Measurements from ENCODE around the gene CDK14.
A peak's percentile ranks its signal among the peaks of the same experiment; 100 is the strongest.

Gene CDK14

DNA sequence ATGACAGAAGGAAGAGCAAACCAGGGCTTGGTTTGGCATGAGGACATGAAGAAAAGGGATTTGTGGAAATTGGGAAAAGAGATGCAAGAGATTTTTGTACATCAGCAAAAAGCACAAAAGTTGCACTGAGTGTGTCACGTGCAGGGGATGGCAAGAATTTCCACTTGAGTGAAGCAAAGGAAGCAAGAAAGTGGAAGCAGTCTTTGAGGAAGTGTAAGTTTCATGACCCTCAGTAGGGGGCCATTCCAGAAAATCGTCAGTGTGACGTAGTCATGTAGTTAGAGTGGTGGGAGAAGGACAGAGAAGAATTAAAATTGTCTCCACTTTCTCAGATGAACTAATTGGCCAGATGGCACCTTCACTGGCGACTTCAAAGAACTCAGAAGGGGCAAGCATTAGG, 544.9 kb downstream of the CDK14 start:
- Histone ChIP-seq H3K27me3 (ENCODE audit: low read depth, low read length) (no peaks in the 10 kb centered on the region), H3K27ac (ENCODE audit: low read length) (no peak overlapping the region), H3K36me3 (replicated peaks; ENCODE audit: low read depth, low read length) (no peaks in the 10 kb centered on the region), H3K9ac (ENCODE audit: low read length) (no peak overlapping the region), H4K20me1 (ENCODE audit: insufficient read depth, low read length) (no peaks in the 10 kb centered on the region), H3K9me3 (ENCODE audit: insufficient read depth, low read length) (no peaks in the 10 kb centered on the region), H3K79me2 (ENCODE audit: low read length) (no peaks in the 10 kb centered on the region), H2AFZ (ENCODE audit: low read depth, low read length) (no peak overlapping the region), H3K4me2 (ENCODE audit: low read length) (peak overlapping the region; percentile 39), H3K4me3 (ENCODE audit: low read length) (peak overlapping the region; percentile 13; the same call in 1 of the 2 replicates), H3K4me1 (ENCODE audit: low read length) (peaks cover 21% of the 10 kb centered on the region)
- TF ChIP-seq, protein P1, sequence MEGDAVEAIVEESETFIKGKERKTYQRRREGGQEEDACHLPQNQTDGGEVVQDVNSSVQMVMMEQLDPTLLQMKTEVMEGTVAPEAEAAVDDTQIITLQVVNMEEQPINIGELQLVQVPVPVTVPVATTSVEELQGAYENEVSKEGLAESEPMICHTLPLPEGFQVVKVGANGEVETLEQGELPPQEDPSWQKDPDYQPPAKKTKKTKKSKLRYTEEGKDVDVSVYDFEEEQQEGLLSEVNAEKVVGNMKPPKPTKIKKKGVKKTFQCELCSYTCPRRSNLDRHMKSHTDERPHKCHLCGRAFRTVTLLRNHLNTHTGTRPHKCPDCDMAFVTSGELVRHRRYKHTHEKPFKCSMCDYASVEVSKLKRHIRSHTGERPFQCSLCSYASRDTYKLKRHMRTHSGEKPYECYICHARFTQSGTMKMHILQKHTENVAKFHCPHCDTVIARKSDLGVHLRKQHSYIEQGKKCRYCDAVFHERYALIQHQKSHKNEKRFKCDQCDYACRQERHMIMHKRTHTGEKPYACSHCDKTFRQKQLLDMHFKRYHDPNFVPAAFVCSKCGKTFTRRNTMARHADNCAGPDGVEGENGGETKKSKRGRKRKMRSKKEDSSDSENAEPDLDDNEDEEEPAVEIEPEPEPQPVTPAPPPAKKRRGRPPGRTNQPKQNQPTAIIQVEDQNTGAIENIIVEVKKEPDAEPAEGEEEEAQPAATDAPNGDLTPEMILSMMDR (IDR thresholded peaks at IDR 0.05; ENCODE audit: low read depth, low read length): no peak
- no peak for TF ChIP-seq EZH2phosphoT487 (IDR thresholded peaks at IDR 0.05; ENCODE audit: low read depth)

DNA sequence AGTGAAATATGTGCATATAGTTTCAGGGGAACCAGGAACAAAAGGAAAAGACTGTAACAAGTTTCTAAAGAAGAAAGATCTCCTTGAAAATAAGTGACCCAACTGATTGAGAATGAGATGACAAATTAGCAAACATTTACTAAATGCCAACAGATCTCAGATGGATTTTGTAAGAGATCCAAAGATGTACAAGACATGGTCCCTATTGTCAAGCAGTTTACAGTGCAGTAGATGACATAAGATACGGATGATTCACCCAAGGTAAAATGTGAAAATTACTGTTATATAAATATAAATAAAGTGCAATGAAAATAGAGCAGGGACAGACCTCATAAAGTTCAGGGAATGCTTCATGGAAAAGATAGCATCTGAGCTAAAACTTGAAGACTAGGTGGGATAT, 546.6 kb downstream of the CDK14 start:
- Histone ChIP-seq H3K9me3 (ENCODE audit: insufficient read depth, low read length) (no peaks in the 10 kb centered on the region), H3K27me3 (ENCODE audit: low read depth, low read length) (no peaks in the 10 kb centered on the region)
- TF ChIP-seq, protein P1 (IDR thresholded peaks at IDR 0.05; ENCODE audit: low read depth, low read length): no peak
- no peak for TF ChIP-seq EZH2phosphoT487 (IDR thresholded peaks at IDR 0.05; ENCODE audit: low read depth)

DNA sequence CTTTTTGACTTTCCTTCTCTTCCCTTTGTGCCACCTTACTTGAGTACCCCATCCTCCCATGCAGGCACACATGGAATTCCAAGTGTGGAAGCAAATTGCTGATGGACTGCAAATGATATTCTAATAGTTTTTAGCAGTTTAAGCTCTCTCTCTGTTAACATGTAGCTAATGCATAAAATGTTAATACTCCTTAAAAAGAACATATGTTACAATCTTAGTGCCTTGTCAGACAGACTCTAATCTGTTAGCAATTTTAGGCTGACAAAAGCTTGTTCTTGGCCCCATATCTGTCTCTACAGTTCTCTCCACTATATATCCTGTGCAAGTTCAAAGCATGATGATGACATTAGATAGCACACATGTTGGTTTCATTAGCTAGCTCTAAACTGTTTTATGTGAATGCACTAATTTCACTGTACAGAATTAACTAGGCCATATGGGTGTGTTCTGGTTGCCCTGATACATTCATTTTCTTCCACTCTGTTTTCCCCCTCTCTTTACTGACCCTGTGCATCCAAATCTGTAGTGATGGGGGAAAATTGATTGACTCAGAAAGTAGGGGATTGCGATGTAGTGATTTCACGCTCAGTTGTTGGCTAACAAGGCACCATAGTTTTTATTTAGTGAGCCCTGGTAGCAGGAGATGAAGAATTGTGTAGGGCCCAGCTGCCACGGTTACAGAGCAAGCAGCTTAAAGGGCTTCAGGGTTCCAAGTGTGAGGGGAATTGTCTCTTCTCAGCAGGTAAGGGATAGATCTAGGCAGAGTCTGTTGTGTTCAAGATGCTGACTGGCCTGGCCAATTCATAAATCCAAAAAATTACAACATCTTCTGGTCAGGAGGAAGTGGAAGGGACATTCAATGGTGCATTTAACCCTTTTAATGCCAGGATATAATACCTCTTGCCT, 553.5 kb downstream of the CDK14 start:
- Histone ChIP-seq H3K4me3 (ENCODE audit: low read length) (no peak overlapping the region), H2AFZ (ENCODE audit: low read depth, low read length) (no peak overlapping the region), H3K9ac (ENCODE audit: low read length) (no peak overlapping the region), H3K79me2 (ENCODE audit: low read length) (no peaks in the 10 kb centered on the region), H3K9me3 (ENCODE audit: insufficient read depth, low read length) (no peaks in the 10 kb centered on the region), H3K4me2 (ENCODE audit: low read length) (no peak overlapping the region), H4K20me1 (ENCODE audit: insufficient read depth, low read length) (no peaks in the 10 kb centered on the region), H3K27me3 (ENCODE audit: low read depth, low read length) (no peaks in the 10 kb centered on the region), H3K36me3 (replicated peaks; ENCODE audit: low read depth, low read length) (no peaks in the 10 kb centered on the region), H3K27ac (ENCODE audit: low read length) (no peak overlapping the region), H3K4me1 (ENCODE audit: low read length) (no peaks in the 10 kb centered on the region)
- TF ChIP-seq, protein P1 (IDR thresholded peaks at IDR 0.05; ENCODE audit: low read depth, low read length): no peak
- TF ChIP-seq EZH2phosphoT487 (IDR thresholded peaks at IDR 0.05; ENCODE audit: low read depth): no peak

More for the DNA sequence above, 546.6 kb downstream of the CDK14 start:
- Histone ChIP-seq H3K4me3 (ENCODE audit: low read length) (no peak overlapping the region), H3K79me2 (ENCODE audit: low read length) (no peaks in the 10 kb centered on the region), H2AFZ (ENCODE audit: low read depth, low read length) (no peak overlapping the region), H3K4me2 (ENCODE audit: low read length) (no peak overlapping the region), H3K36me3 (replicated peaks; ENCODE audit: low read depth, low read length) (no peaks in the 10 kb centered on the region), H4K20me1 (ENCODE audit: insufficient read depth, low read length) (no peaks in the 10 kb centered on the region), H3K9ac (ENCODE audit: low read length) (no peak overlapping the region), H3K4me1 (ENCODE audit: low read length) (peaks cover 14% of the 10 kb centered on the region), H3K27ac (ENCODE audit: low read length) (no peak overlapping the region)

DNA sequence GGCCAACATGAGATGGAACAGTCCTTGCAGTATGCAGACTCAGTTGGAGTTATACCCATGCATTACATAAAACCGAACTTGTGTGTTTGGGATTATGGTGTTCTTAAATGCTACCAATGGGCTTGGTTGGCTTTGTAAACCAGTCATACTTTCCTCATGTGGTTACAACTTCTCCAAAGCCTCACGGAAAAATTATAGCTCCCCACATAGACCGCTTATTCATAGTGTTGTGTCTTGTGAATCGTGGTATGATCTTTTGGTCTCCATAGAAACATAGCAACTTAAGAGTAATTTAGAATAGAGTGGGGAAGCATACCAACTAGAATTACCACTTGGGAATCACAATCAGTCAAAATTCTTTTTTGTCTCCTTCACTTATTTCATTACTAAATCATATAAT, 555.8 kb downstream of the CDK14 start:
- no peaks in the 10 kb centered on the region for H4K20me1 ChIP-seq (ENCODE audit: insufficient read depth, low read length)
- no peak overlapping the region for H3K9ac ChIP-seq (ENCODE audit: low read length)
- no peak overlapping the region for H3K27ac ChIP-seq (ENCODE audit: low read length)
- no peaks in the 10 kb centered on the region for H3K4me1 ChIP-seq (ENCODE audit: low read length)
- no peaks in the 10 kb centered on the region for H3K36me3 ChIP-seq (replicated peaks; ENCODE audit: low read depth, low read length)
- H3K4me3 ChIP-seq (ENCODE audit: low read length): no peak overlapping the region
- H2AFZ ChIP-seq (ENCODE audit: low read depth, low read length): no peak overlapping the region
- no peaks in the 10 kb centered on the region for H3K27me3 ChIP-seq (ENCODE audit: low read depth, low read length)
- no peaks in the 10 kb centered on the region for H3K79me2 ChIP-seq (ENCODE audit: low read length)
- TF ChIP-seq EZH2phosphoT487 (IDR thresholded peaks at IDR 0.05; ENCODE audit: low read depth): no peak
- TF ChIP-seq, protein P1 (IDR thresholded peaks at IDR 0.05; ENCODE audit: low read depth, low read length): no peak
- no peak overlapping the region for H3K4me2 ChIP-seq (ENCODE audit: low read length)
- no peaks in the 10 kb centered on the region for H3K9me3 ChIP-seq (ENCODE audit: insufficient read depth, low read length)

Measured in OCI-LY3 (cell line).